GM23248 (cell line): ENCODE measurements around the gene OR10A6. TPM values are rescaled to one million over a fixed set of nuclear protein-coding genes. Genes with fewer than 3 reads are reported as not detected.

ENCODE experiments used
- DNase-seq: peaks from one replicate; pipeline ENCODE4 v3.0.0-alpha.2; 2015
- H2AFZ ChIP-seq: fragments of 200-600 bp; sonication (generic); 2 replicates; pipeline ENCODE4 v1.6.1; 2016; ENCODE audit warnings: antibody characterized with exemption
- H3F3A ChIP-seq: fragments of 200-600 bp; sonication (generic); 2 replicates; pipeline ENCODE4 v1.6.1; 2016; ENCODE audit warnings: mild to moderate bottlenecking, antibody characterized with exemption, mixed run types; ENCODE audit not compliant: insufficient read depth
- H3K27ac ChIP-seq: fragments of 200-600 bp; sonication (generic); 2 replicates; pipeline ENCODE4 v1.5.1; 2016; ENCODE audit warnings: mild to moderate bottlenecking
- H3K27me3 ChIP-seq: fragments of 200-600 bp; sonication (generic); replicated peaks from 2 replicates; pipeline ENCODE4 v1.6.1; 2016; ENCODE audit warnings: mild to moderate bottlenecking; ENCODE audit not compliant: insufficient read depth
- H3K36me3 ChIP-seq: fragments of 200-600 bp; sonication (generic); 2 replicates; pipeline ENCODE4 v1.6.1; 2016; ENCODE audit warnings: low read depth, mild to moderate bottlenecking
- H3K4me1 ChIP-seq: fragments of 200-600 bp; sonication (generic); 2 replicates; pipeline ENCODE4 v1.6.1; 2016; ENCODE audit warnings: mild to moderate bottlenecking; ENCODE audit not compliant: insufficient read depth
- H3K4me2 ChIP-seq: fragments of 200-600 bp; sonication (generic); one replicate; pipeline ENCODE4 v1.6.1; 2016; ENCODE audit warnings: mild to moderate bottlenecking; ENCODE audit not compliant: unreplicated experiment
- H3K4me3 ChIP-seq: fragments of 200-600 bp; sonication (generic); 2 replicates; pipeline ENCODE4 v1.5.1; 2016; ENCODE audit warnings: mild to moderate bottlenecking
- H3K79me2 ChIP-seq: fragments of 200-600 bp; sonication (generic); 2 replicates; pipeline ENCODE4 v1.6.1; 2016; ENCODE audit warnings: mild to moderate bottlenecking; ENCODE audit not compliant: insufficient read depth
- H3K9ac ChIP-seq: fragments of 200-600 bp; sonication (generic); 2 replicates; pipeline ENCODE4 v1.6.1; 2016; ENCODE audit warnings: mild to moderate bottlenecking
- H3K9me2 ChIP-seq: fragments of 200-600 bp; sonication (generic); 2 replicates; pipeline ENCODE4 v1.6.1; 2016; ENCODE audit warnings: mixed run types, mild to moderate bottlenecking, moderate library complexity; ENCODE audit not compliant: insufficient read depth
- H3K9me3 ChIP-seq: fragments of 200-600 bp; sonication (generic); one replicate; pipeline ENCODE4 v1.6.1; 2017; ENCODE audit warnings: low read depth
- H4K20me1 ChIP-seq: fragments of 200-600 bp; sonication (generic); 2 replicates; pipeline ENCODE4 v1.6.0; 2016; ENCODE audit not compliant: insufficient read depth
- EZH2 ChIP-seq: fragments of 200-600 bp; sonication (generic); IDR thresholded peaks from 2 replicates; pipeline ENCODE4 v1.6.1; 2018; ENCODE audit warnings: antibody characterized with exemption, mild to moderate bottlenecking; ENCODE audit not compliant: insufficient read depth, poor library complexity, severe bottlenecking
- EZH2phosphoT487 ChIP-seq: fragments of 200-600 bp; sonication (generic); IDR thresholded peaks from 2 replicates; pipeline ENCODE4 v1.6.1; 2018; ENCODE audit warnings: antibody characterized with exemption, moderate library complexity, mild to moderate bottlenecking, low read depth; ENCODE audit not compliant: insufficient read depth
- WGBS, 2 experiments: methylation state at CpG; one replicate each; pipeline ENCODE4 v1.1.6; 2015 to 2017; ENCODE audit warnings: low lambda C conversion rate in 2 of 2, low coverage in 1 of 2; ENCODE audit errors: missing lambda C conversion rate in 2 of 2; 5-methylcytosine and 5-hydroxymethylcytosine counted together
- in situ Hi-C: fragments of 300-500 bp; cut with MboI; formaldehyde crosslinking; loops from 2 replicates; pipeline ENCODE4 v1.15.0; 2020
- polyA plus RNA-seq: library from polyadenylated mRNA; unstranded; fragments of >200 nt; fragmentation: Nextera tagmentation; extraction: Ambion mirVana; gene quantifications from 2 replicates; pipeline ENCODE4 v1.2.1, GENCODE V29; 2016
- small RNA-seq: library from RNA; depleted of rRNA; stranded (forward); fragments of <200 nt; gene quantifications from one replicate; pipeline ENCODE3, GENCODE V24; 2014; ENCODE audit warnings: low read depth, low replicate concordance
- total RNA-seq: library from RNA; depleted of rRNA; stranded (reverse); fragments of >200 nt; shearing (Covaris generic); gene quantifications from 2 replicates; pipeline ENCODE4 v1.2.3, GENCODE V29; 2014; rRNA removed

OR10A6 gene
- total and polyA plus RNA-seq, 2 experiments from 2014 or later, result 0.11 to 0.39 TPM

DNA sequence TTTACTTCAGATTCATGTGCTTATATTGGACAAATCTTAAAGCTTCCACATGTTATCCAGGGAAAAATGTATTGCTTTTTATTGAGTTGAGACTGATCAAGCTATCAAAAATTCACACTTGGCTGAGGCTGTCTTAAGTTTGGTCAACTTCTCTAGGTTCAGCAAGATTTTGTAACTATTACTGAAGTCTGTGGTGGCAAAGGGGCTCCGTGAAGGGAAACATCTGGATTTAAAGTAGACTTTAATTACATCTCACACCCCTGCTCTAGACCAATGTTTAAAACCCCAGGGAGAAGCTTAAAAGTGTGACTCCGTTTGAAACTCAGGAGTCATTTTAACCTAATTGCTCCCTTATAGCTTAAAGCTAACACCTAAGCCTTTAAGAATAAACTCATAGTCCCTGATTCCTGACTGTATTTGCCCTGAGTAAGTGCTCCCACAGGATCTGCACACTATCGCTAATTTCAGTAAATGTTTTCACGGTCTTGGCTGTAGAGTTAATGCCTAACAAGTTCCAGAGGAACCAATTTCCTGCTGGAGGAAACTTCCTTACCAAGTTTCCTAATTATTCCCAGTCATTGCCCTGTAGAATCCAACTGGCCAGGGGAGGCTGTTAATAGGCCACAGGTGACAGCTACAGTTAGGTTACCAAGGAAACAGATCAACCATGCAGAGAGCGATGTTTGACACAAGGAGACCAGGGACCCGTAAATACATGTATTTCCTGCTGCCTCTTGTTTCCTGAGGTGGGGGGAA is 40.5 kb downstream of the OR10A6 start:
- Histone ChIP-seq H4K20me1 (no peaks in the 10 kb centered on the region), H3K4me1 (peaks cover 43% of the 10 kb centered on the region), H3K9me2 (no peaks in the 10 kb centered on the region), H3K27ac (peak overlapping the region; percentile 28), H3K79me2 (no peaks in the 10 kb centered on the region), H3K36me3 (no peaks in the 10 kb centered on the region), H3K27me3 (no peaks in the 10 kb centered on the region), H2AFZ (peak overlapping the region; percentile 95), H3K4me2 (peak overlapping the region; percentile 76), H3K9me3 (no peaks in the 10 kb centered on the region), H3K4me3 (peak overlapping the region; percentile 66), H3F3A (peaks cover 22% of the 10 kb centered on the region), H3K9ac (peak overlapping the region; percentile 63)
- TF ChIP-seq EZH2 (no peak), EZH2phosphoT487 (no peak)
- in situ Hi-C loops, result loop anchor here (5.0 kb wide), 1 partner anchor 97 kb away; the partner anchor contains the start of gene EIF3F
- peak; percentile 32 for DNase-seq
- WGBS, 2 experiments, result 13 to 15% methylated on average over 6 of the region's 6 CpGs

DNA sequence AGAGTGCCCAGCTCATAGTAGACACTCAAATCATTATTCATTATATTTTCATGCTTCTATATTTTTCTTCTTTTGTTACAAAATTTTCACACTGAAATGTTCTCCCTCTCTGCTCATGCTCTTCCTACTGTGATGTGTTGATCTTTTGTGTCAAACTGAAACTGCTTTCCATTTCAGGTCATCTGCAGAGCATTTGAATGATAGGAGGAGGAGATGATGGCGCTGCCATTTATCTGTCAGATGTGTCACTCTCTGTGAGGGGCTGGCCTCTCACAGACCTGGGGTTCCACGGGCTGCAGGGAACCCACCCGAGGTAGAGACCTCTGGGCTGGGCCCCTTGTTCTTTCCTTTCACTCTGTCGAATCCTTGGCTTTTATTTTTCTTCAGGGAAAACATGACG is 41.1 kb downstream of the OR10A6 start:
- in situ Hi-C loops, result loop anchor here (5.0 kb wide), 1 partner anchor 97 kb away; the partner anchor contains the start of gene EIF3F
- H3K36me3 ChIP-seq, result no peaks in the 10 kb centered on the region
- H3K79me2 ChIP-seq, result no peaks in the 10 kb centered on the region
- H3K9me3 ChIP-seq, result no peaks in the 10 kb centered on the region
- peak overlapping the region; percentile 63 for H3K9ac ChIP-seq
- no peak for TF ChIP-seq EZH2phosphoT487
- TF ChIP-seq EZH2, result no peak
- peak overlapping the region; percentile 28 for H3K27ac ChIP-seq
- H3K4me3 ChIP-seq, result peak overlapping the region; percentile 66
- H3K9me2 ChIP-seq, result no peaks in the 10 kb centered on the region
- H4K20me1 ChIP-seq, result no peaks in the 10 kb centered on the region
- peak overlapping the region; percentile 76 for H3K4me2 ChIP-seq
- 14 to 16% methylated on average over 5 of the region's 5 CpGs for WGBS, 2 experiments
- H3K4me1 ChIP-seq, result peaks cover 38% of the 10 kb centered on the region
- no peaks in the 10 kb centered on the region for H3K27me3 ChIP-seq
- DNase-seq, result peak; percentile 18
- peaks cover 19% of the 10 kb centered on the region for H3F3A ChIP-seq
- peak overlapping the region; percentile 95 for H2AFZ ChIP-seq

DNA sequence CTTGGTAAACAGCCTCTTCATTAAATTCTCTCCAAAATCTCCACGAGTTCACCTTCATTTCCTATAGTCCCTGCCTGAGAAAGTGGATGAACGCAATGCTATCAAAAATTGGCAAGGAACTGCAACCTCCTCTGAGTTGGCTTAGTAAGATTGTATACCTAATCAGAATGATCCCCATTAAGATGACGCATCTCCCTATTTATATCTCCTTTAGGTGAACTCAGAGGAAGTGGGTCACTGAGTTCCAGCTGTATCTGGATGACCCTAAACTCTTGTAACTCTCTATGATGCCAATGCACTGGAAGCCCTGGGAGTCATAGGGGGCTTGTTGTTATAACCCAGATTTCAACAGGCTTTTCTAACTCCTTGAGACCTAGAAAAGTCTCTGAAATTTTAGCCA is 48.2 kb downstream of the OR10A6 start:
- Histone ChIP-seq H3K4me1 (no peaks in the 10 kb centered on the region), H3K9ac (no peak overlapping the region), H3K9me3 (no peaks in the 10 kb centered on the region), H4K20me1 (no peaks in the 10 kb centered on the region), H3K4me2 (no peak overlapping the region), H3K4me3 (no peak overlapping the region), H3K36me3 (no peaks in the 10 kb centered on the region), H3F3A (no peaks in the 10 kb centered on the region), H3K27me3 (no peaks in the 10 kb centered on the region), H3K27ac (no peak overlapping the region), H3K9me2 (no peaks in the 10 kb centered on the region), H3K79me2 (no peaks in the 10 kb centered on the region), H2AFZ (no peak overlapping the region)
- in situ Hi-C loops, result no loop called here
- TF ChIP-seq EZH2 (no peak), EZH2phosphoT487 (no peak)
- WGBS, 2 experiments, result 49 to 51% methylated on average over 3 of the region's 3 CpGs
- peak; percentile 20 for DNase-seq

Small RNAs within 50 kb of the gene (small RNA-seq; reads per million reads assigned to genes)
- gene COX6CP5, result not detected
- gene RNU6-943P, result not detected

Other genes with a start within 250 kb of the OR10A6 start
- not detected in 2 replicates for gene OVCH2, start 224.8 kb downstream of the OR10A6 start, total RNA-seq
- gene OVCH2, start 224.8 kb downstream of the OR10A6 start, polyA plus RNA-seq, result 0.14 and 0.34 TPM in 2 replicates
- gene OR5P2, start 134.3 kb downstream of the OR10A6 start, total RNA-seq, result not detected in 2 replicates
- gene OR5P2, start 134.3 kb downstream of the OR10A6 start, polyA plus RNA-seq, result not detected in 2 replicates
- 0.13 TPM in 1 of 2 replicates, not detected in the other for gene OR5P3, start 100.4 kb downstream of the OR10A6 start, total RNA-seq
- not detected in 2 replicates for gene OR5P3, start 100.4 kb downstream of the OR10A6 start, polyA plus RNA-seq
- gene OR10A3, start 10.4 kb upstream of the OR10A6 start, total RNA-seq, result under 0.01 and 0.65 TPM in 2 replicates
- 0.06 and 0.28 TPM in 2 replicates for gene OR10A3, start 10.4 kb upstream of the OR10A6 start, polyA plus RNA-seq
- gene NLRP10, start 34.2 kb upstream of the OR10A6 start, total RNA-seq, result 19.7 and 36.9 TPM in 2 replicates
- gene NLRP10, start 34.2 kb upstream of the OR10A6 start, polyA plus RNA-seq, result 13.5 and 17.8 TPM in 2 replicates
- gene EIF3F, start 56.1 kb upstream of the OR10A6 start, total RNA-seq, result 272 and 359 TPM in 2 replicates
- 193 and 200 TPM in 2 replicates for gene EIF3F, start 56.1 kb upstream of the OR10A6 start, polyA plus RNA-seq
- 12.3 and 12.9 TPM in 2 replicates for gene TUB, start 149.9 kb upstream of the OR10A6 start, total RNA-seq
- gene TUB, start 149.9 kb upstream of the OR10A6 start, polyA plus RNA-seq, result 3.3 and 3.8 TPM in 2 replicates
- gene RIC3, start 237.8 kb upstream of the OR10A6 start, total RNA-seq, result not detected in 2 replicates
- 0.06 and 0.11 TPM in 2 replicates for gene RIC3, start 237.8 kb upstream of the OR10A6 start, polyA plus RNA-seq